Astrocyte of the cerebellum (primary cell): ENCODE results near the gene GDPD5.

Experiments
- DNase-seq: peaks from one replicate; pipeline ENCODE4 v3.0.0-alpha.2; 2011; ENCODE audit warnings: low read depth
- H3K4me3 ChIP-seq: 2 replicates; pipeline ENCODE4 v1.5.1; 2011; ENCODE audit warnings: mild to moderate bottlenecking, low read depth, low read length, moderate library complexity
- in situ Hi-C: cut with HindIII; loops from 2 replicates; pipeline ENCODE4 v1.10.0; 2017; ENCODE audit warnings: low sequenced_read_pairs
- TF ChIP-seq, protein P1 (sequence below): IDR thresholded peaks from 2 replicates; pipeline ENCODE4 v1.5.1; 2012; ENCODE audit warnings: low read length, low read depth, moderate library complexity, mild to moderate bottlenecking; ENCODE audit errors: missing control alignments

The GDPD5 gene

DNA sequence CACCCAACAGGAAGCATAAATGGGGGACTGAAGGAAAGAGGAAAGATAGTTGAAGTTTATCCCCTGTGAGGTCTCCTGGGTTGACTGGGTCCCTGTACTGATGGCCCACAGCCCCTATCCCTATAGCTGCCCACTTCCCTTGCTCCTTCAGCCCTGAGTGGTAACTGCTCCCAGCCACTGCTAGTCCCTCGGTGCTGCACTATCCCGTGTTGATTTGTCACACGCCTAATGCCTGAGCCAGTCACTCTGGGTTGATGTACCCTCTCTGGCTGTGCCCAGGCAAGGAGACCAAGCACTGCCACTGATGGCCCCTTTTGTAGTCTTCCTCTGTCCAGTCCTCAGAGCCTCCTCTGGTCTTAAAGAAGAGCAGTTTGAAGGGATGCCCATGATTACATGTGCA, 9.6 kb downstream of the GDPD5 start:
- DNase-seq = no peak
- in situ Hi-C loops = no loop called here
- TF ChIP-seq, protein P1, sequence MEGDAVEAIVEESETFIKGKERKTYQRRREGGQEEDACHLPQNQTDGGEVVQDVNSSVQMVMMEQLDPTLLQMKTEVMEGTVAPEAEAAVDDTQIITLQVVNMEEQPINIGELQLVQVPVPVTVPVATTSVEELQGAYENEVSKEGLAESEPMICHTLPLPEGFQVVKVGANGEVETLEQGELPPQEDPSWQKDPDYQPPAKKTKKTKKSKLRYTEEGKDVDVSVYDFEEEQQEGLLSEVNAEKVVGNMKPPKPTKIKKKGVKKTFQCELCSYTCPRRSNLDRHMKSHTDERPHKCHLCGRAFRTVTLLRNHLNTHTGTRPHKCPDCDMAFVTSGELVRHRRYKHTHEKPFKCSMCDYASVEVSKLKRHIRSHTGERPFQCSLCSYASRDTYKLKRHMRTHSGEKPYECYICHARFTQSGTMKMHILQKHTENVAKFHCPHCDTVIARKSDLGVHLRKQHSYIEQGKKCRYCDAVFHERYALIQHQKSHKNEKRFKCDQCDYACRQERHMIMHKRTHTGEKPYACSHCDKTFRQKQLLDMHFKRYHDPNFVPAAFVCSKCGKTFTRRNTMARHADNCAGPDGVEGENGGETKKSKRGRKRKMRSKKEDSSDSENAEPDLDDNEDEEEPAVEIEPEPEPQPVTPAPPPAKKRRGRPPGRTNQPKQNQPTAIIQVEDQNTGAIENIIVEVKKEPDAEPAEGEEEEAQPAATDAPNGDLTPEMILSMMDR = no peak
- H3K4me3 ChIP-seq = no peak overlapping the region

DNA sequence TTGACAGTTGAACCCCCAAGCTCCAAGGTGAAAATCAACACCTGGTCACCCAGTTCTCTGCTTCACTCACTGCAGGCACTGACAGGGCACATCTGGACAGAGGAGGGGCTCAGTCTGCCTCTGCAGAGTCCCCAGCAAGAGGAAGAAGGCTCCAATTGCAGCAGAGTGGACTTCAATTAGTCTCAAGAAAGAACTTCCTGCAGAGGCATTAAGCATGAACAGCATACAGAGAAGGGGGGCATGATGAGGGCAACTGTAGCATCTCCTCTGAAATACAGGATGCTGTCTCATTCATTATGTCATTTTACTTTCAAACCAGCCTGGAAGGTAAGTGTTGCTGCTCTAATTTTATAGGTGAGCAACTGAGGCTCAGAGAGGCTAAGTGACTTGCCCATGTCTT, 11.1 kb downstream of the GDPD5 start:
- TF ChIP-seq, protein P1 = no peak
- in situ Hi-C loops = no loop called here
- no peak overlapping the region for H3K4me3 ChIP-seq
- DNase-seq = no peak

DNA sequence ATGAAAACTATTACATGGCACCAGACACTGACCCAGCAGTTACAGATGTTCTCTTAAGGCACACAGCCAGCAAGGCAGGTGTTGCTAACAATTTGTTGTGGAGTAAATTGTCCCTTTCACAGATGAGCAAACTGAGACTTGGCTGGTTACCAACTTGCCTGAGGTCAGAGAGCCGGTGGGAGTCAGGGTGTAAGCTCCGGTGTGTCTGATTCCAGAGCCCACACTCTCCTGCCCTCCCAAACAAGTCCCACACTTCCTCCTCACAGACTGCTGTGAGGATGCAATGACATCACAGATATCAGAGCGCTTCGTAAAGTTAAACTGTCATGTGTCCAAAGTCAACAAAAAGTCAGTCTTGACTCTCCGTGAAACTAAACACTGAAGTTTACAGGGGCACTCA, 12.5 kb downstream of the GDPD5 start:
- peak; percentile 16 for DNase-seq
- H3K4me3 ChIP-seq = no peak overlapping the region
- in situ Hi-C loops = no loop called here
- TF ChIP-seq, protein P1 = no peak

DNA sequence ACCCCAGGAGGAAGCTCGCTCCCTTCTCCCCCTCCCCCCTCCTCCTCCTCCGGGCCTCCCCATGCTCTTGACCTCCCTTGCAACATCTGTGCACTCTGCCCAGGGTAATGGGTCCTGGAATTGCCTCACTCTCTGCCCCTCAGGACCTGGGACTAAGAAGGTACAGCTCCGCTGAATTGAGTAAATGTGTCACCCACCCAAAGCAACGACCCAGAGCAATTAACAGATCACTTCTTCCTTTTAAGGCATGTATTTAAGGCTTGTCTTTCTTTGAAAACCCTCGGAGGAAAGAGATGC, 15.1 kb downstream of the GDPD5 start:
- in situ Hi-C loops = no loop called here
- TF ChIP-seq, protein P1 = no peak
- no peak for DNase-seq
- H3K4me3 ChIP-seq = no peak overlapping the region

DNA sequence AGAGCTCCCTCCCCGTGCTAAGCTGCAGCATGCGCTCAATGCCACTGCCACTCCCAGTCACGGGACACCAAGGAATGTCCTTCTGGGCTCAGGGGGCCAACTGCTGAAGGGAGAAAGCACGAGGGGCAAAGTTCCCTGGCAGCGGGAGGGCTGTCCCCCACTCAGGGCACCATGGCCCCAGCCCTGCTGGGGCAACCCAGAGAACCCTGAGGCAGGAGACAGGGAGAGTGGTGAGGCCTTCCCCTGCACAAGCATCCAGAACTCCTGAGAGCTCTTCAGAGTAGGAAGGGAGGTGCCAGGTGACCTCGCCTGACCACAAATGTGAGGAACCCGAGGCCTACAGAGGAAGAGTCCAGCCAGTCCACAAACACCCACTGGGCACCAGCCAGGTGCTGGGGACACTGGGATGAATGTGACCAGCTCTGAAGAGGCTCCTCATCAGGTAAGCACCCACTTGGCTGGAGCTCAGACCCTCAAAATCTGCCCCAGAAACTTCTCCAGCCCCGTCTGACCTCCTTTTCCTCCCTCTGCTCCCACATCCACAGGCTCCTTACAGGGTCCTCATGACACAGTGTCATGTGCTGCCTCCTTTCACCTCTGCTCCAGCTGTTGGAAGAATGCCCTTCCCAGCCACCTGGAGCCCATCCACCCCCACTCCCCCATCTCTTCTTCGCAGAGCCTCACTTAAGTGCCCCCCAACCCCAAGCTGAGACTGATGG, 15.6 kb downstream of the GDPD5 start:
- TF ChIP-seq, protein P1 = no peak
- no peak overlapping the region for H3K4me3 ChIP-seq
- DNase-seq = no peak
- in situ Hi-C loops = no loop called here

DNA sequence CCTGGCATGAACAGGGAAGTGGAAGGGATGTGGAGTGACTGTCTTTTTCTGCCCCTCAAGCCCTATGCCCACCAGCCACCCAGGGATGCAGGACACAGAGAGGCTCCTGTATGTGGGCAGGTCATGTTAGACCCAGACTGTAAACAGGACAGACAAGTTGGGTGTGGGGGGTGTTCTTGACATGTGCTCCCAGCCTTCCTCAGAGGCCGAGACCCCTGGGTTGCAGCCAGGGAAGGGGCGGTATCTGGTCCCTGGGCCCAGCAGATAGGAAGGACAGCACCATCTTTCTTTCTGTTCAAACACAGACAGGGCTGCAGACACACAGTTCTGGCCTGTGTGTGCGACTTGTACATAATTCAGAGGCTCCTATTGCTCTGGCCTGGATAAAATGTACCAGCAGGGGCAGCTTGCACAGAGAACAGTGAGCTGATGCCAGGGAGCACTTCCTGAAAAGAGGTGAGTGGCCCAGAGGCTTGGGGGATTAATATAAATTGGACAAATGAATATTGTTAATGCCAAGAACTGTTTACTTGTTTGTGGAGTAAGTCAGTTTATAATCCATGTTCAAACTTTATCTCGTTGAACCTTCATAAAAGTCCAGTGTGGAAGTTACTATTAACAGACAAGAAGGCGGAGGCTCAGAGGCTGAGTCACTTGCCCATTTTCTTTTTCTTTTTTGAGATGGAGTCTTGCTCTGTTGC, 16.6 kb downstream of the GDPD5 start:
- H3K4me3 ChIP-seq = no peak overlapping the region
- DNase-seq = no peak
- in situ Hi-C loops = no loop called here
- TF ChIP-seq, protein P1 = no peak
